Measurements from ENCODE around the gene RIT2. TPM values are rescaled to one million over a fixed set of nuclear protein-coding genes. Genes with fewer than 3 reads are reported as not detected.

RIT2 gene
- total RNA-seq, 1 experiment from 2014 or later: not detected

DNA sequence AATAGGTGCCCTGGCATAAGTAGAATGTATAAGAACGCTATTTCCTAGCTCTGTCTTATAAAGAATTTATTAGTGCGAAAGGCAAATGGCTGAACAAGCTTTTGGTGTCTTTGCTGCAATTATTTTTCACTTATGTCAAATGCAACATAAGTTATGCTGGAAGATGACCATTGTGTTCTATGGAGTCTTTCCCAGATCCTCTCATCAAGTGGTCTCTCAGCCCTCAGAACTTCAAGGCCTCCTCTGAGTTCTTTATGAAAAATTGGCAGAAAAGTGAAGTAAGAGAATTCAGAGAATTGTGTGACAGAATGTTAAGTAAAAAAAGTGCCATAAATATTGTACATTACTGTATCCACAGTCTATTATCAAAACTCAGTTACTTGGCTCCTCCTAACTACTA lies 75.2 kb downstream of the RIT2 start:
- Mint-ChIP-seq H3K27me3 (ENCODE audit: unreplicated experiment) (no peaks in the 10 kb centered on the region), H3K9me3 (ENCODE audit: low read depth, unreplicated experiment) (peaks cover 13% of the 10 kb centered on the region), H3K36me3 (ENCODE audit: insufficient read depth, unreplicated experiment) (no peaks in the 10 kb centered on the region), H3K27ac (ENCODE audit: unreplicated experiment) (no peak overlapping the region), H3K4me3 (ENCODE audit: low read depth, unreplicated experiment) (no peak overlapping the region), H3K4me1 (ENCODE audit: low read depth, unreplicated experiment) (no peaks in the 10 kb centered on the region)
- CTCF ChIA-PET: no interaction called here
- no peak for DNase-seq
- intact Hi-C loops (cut with micrococcal nuclease; ENCODE audit: unreplicated experiment): no loop called here
- no TSS peak for BruUV-seq (replicated peaks)
- no peak for TF ChIP-seq CTCF (IDR thresholded peaks at IDR 0.05; ENCODE audit: unreplicated experiment)

DNA sequence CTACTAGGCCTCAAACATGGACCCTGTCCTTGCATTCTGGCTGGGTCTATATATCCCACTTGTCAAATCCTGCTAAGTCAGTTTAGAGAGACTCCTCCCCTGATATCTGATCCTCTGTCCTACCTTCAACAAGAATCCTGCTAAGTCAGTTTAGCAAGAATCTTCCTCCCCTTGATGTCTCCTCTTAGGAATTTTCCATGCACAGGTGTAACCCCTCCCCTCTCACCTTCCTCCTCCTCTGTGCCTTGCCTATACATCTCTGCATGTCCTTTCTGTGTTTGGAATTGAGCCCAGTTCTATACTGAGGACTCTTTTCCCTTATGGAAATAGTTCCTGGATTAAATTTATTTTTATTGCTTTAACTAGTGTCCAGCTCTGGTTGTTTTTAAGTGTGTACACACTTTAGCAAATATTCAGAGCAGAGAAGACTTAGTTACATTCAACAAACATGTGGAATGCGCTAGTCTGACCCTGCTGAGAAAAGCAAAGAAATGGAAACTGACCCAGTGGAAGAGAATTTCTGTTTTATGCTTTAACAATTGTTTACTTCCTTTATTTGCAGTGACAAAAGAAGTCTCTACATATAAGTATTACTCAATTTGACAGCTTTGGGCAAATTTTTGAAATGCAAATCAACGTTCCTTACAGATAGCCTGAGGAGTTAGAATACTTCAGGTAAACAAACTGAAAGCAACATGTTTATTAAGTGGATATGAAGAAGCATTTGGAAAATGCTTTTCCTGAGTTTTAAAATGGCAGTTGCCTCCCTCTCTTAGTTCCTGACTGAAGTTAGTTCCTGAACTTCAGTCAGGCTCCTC lies 80.6 kb downstream of the RIT2 start:
- no TSS peak for BruUV-seq (replicated peaks)
- H3K27me3 Mint-ChIP-seq (ENCODE audit: unreplicated experiment): no peaks in the 10 kb centered on the region
- H3K4me3 Mint-ChIP-seq (ENCODE audit: low read depth, unreplicated experiment): no peak overlapping the region
- CTCF ChIA-PET: no interaction called here
- no peaks in the 10 kb centered on the region for H3K4me1 Mint-ChIP-seq (ENCODE audit: low read depth, unreplicated experiment)
- H3K27ac Mint-ChIP-seq (ENCODE audit: unreplicated experiment): no peak overlapping the region
- TF ChIP-seq CTCF (IDR thresholded peaks at IDR 0.05; ENCODE audit: unreplicated experiment): no peak
- H3K9me3 Mint-ChIP-seq (ENCODE audit: low read depth, unreplicated experiment): peaks cover 5% of the 10 kb centered on the region
- intact Hi-C loops (cut with micrococcal nuclease; ENCODE audit: unreplicated experiment): no loop called here
- H3K36me3 Mint-ChIP-seq (ENCODE audit: insufficient read depth, unreplicated experiment): no peaks in the 10 kb centered on the region
- peak; percentile 3 for DNase-seq

- Mint-ChIP-seq H3K27me3 (ENCODE audit: unreplicated experiment) (no peaks in the 10 kb centered on the region), H3K27ac (ENCODE audit: unreplicated experiment) (no peak overlapping the region), H3K4me3 (ENCODE audit: low read depth, unreplicated experiment) (no peak overlapping the region), H3K4me1 (ENCODE audit: low read depth, unreplicated experiment) (no peaks in the 10 kb centered on the region), H3K9me3 (ENCODE audit: low read depth, unreplicated experiment) (peaks cover 3% of the 10 kb centered on the region), H3K36me3 (ENCODE audit: insufficient read depth, unreplicated experiment) (no peaks in the 10 kb centered on the region)
- no peak for TF ChIP-seq CTCF (IDR thresholded peaks at IDR 0.05; ENCODE audit: unreplicated experiment)
- CTCF ChIA-PET: no interaction called here
- intact Hi-C loops (cut with micrococcal nuclease; ENCODE audit: unreplicated experiment): no loop called here
- no TSS peak for BruUV-seq (replicated peaks)
- DNase-seq: no peak
These were observed 84.3 kb downstream of the RIT2 start for GRCh38 chr18:43031169-43031568.

DNA sequence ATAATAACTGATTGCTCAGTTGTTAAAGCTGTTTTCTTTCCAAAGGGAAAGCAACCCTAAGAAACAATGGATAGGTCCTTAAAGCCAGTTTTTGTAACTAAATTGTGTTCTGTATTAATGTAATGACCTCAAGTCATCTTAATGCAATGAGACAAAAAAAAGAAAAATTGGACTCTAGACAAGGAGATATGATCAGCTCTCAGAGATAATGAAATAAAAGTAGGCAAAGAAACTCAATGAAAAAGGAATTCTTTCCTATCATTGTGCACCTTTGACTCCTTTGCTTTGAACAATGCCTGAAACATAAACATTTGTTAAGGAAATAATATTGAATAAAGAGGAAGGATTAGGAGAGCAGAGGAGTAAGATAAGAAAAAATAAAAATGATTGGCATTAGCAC lies 86.1 kb downstream of the RIT2 start:
- TF ChIP-seq CTCF (IDR thresholded peaks at IDR 0.05; ENCODE audit: unreplicated experiment): no peak
- Mint-ChIP-seq H3K4me3 (ENCODE audit: low read depth, unreplicated experiment) (no peak overlapping the region), H3K36me3 (ENCODE audit: insufficient read depth, unreplicated experiment) (no peaks in the 10 kb centered on the region), H3K27ac (ENCODE audit: unreplicated experiment) (no peak overlapping the region), H3K9me3 (ENCODE audit: low read depth, unreplicated experiment) (no peaks in the 10 kb centered on the region), H3K4me1 (ENCODE audit: low read depth, unreplicated experiment) (no peaks in the 10 kb centered on the region), H3K27me3 (ENCODE audit: unreplicated experiment) (no peaks in the 10 kb centered on the region)
- no peak for DNase-seq
- CTCF ChIA-PET: no interaction called here
- intact Hi-C loops (cut with micrococcal nuclease; ENCODE audit: unreplicated experiment): loop anchor here (10.0 kb wide), 1 partner anchor 55 kb away; no protein-coding TSS in a partner anchor
- BruUV-seq (replicated peaks): no TSS peak
